Cerebellar nuclear complex (tissue), 1 donor: Measurements from ENCODE around the gene SLC37A1.
A peak's percentile ranks its signal among the peaks of the same experiment; 100 is the strongest.

Experiments used
- DNase-seq, 2 experiments: peaks; one replicate each; lab custom pipeline; 2025; lab: John Stamatoyannopoulos, UW

SLC37A1 gene

DNA sequence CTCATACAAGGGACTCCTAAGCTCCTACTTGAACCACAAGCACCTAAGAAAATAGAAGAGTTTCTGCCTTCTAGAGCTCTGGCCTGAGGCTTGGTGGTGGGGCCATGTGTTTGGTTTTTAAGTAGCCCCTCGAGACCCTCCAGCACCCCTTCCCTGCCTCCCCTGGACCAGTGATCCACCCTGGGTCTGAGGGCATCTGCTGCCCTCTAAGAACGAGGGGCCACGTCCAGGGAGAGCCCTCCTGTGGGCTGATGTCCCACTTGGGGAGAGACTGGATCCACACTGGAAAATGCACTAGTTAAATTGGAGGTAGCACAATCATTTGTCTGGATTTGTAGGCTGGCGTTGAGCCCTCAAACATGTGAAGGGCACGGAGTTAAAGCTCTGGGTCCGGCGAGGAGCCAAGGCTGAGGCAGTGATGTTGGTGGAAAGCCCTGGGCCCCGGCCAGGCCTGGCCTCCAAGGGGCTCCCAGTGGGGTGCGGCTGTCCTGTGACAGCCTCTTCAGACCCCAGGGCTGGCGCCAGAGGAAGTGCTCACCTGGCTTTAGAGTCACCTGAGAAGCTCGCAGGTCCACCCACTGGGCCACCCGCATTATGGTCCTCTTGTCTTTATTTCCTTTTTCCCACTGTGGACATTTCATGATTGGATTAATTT, 65.2 kb downstream of the SLC37A1 start:
- no peak for DNase-seq

DNA sequence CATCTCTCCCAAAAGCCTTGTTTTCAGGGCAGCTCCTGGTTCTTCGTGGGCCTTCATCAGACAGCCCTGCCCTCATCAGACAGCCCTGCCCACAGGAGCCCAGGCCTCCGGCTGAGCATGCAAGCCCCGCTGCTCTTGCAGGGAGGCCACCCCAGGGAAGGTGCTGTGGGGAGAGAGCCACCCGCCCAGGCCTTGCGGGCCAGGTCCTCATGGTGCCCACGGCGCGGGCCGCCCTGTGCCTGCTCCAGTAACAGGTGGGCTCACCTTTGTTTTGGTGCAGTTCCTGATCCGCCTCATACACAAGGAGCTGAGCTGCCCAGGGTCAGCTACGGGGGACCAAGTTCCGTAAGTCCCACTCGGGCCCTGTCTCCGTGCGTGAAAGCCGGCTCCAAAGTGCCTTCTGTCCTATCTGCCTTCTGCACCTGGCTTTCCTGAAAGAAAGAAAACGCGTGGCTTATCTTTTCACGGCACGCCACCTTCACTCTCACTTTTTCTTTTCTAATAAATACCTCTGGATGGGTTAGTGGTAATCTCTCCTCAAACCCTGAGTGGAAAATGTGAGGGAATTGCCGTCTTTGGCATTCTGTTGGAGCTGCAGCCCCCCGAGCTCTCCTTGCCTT, 65.9 kb downstream of the SLC37A1 start:
- DNase-seq, result no peak

DNA sequence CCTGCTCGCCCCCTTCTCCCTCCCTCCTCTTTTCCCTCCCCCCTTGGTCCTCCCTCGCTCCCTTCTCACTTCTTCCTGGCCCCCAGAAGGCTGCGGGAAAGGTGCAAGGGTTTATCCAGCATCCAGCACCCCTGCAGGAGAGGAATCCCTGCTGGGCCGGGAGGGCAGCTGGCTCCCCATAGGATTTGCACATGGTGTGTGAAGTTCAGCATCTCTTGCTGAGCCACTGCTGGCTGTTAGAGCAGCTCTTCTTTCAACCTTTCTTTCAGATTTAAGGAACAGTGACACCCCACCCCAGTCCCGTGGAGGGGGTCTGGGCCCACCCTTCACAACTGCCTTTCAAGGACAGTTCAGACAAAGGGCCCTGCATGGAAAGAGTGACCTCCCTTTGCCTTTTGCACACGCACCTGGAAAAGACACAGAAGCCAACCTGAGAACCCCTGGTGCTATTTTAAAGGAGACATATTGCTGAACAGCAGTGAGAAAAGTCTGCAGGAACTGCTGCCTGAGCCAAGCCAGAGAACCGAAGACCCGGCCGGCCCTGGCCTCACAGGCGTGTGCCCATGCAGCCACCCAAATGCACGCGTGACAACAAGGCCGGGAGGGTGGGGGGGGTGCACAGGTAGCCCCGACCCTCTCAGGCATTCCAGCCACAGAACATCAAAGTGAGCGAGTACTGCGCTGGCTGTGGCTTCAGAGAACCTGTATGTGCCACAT, 66.6 kb downstream of the SLC37A1 start:
- DNase-seq, result no peak

DNA sequence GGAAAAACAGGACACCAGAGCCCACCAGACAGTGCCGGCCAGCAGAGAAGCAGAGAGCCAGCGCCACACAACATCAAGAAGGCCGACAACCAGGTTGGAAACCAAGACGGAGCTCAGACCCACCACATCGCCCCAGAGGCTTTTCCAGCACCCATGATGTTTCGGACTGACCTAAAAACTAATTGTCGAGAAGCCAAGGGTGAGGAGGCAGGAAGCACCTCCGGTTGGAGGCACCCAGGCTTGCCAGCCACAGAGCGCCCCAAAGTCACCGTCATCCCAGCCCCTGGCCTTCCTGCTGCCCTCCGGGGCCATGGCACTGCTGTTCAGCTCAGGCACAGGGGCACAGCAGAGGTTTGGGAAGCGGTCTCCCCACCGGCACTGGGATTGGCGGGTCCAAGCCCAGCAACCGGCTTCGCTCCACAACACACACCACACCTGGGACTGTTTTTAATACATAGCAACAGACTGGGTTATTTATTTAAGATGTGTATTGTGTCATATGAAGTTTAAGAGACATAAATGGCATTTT, 67.2 kb downstream of the SLC37A1 start:
- no peak for DNase-seq

DNA sequence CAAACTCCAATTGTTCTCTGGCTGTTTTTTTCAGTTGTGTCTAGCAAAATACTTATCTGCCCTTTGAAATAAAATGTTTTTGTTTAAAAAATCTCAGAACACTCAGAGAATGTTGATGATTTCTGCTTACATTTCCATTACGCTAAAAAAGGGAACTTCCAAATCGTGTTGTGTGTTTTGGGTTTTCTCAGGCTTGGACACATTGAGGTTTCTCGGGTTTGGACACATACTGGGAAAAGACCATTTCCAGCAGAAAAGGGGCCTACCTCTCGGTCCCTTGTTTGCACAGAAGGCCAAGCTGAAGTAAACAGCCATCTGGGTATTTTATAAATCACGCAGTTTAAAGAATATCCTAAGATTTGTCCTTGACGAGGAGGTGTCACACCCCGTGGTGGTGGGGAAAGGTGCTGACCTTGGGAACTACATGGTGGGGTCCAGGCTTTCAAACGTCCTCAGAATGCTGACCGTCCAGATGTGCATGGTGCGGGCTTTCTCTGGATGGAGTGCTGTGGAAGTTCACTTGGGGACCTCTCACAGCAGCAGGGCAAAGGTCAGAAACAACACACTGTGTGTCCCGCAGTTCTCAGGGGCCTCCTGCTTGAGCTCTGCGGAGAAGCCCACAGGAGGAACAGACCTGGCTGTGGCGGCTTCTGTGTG, 67.8 kb downstream of the SLC37A1 start:
- no peak for DNase-seq

DNA sequence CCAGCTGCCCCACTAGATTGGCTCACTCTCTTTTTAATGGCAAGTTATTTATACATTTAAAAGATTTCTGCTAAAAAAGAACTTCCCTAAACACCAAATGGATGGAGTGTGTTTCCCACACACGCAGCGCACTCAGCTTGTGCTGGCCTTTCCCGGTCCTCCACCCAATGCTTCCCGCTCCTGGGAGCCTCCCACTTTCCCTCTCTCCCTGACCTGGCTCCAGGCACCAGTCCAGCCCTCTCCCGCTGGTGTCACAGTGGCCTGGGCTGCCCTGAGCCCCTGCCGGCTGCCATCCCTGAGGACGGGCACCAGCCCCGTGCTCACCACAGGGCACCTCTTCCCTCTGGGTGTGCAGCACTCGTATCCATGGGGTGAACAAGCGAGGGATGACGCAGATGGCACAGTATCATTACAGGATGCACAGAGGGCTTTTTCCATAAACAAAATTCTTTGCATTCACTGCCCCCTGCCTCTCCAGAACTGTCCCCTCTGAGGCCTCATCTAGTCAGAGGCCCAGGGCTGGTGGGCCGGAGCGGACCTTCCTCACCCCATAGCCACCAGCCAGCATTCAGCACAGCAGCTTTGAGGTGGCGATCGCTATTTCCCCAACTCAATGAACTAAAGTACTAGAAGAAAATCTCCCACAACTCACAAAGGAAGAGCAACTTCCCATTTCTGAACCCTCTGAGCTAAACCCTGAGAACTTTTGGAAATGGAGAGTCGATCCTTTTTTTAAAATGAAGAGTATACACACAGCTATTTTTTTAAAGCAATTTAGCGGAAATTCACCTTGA, 68.5 kb downstream of the SLC37A1 start:
- DNase-seq, result no peak

DNA sequence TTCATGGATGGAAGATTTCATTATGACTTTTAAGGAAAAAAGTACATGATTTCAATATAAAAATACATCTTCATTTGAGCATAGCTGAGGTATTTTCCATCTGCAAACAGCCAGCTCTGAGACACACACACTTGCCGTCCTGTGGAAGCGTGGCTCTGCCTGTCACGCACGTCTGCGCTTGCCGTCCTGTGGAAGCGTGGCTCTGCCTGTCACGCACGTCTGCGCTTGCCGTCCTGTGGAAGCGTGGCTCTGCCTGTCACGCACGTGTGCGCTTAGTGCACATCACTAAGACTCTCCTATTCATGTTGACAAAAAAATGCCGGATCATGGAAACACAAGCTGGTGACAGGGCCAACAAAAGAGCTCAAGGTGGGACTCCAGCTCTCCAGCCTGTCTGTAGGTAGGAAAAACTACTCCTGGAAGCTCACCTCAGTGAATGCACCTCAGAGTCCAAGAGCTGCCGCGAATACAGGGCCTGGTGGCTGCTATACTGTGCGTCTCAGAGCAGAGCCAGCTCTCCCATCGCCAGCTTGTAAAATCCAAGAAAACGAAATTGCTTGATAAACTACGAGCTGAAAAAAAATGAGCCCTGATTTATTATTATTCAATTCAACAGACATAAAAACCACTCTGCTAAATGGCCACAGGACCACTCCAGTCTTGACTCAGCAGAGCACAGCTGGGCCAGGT, 69.3 kb downstream of the SLC37A1 start:
- DNase-seq, result no peak

DNA sequence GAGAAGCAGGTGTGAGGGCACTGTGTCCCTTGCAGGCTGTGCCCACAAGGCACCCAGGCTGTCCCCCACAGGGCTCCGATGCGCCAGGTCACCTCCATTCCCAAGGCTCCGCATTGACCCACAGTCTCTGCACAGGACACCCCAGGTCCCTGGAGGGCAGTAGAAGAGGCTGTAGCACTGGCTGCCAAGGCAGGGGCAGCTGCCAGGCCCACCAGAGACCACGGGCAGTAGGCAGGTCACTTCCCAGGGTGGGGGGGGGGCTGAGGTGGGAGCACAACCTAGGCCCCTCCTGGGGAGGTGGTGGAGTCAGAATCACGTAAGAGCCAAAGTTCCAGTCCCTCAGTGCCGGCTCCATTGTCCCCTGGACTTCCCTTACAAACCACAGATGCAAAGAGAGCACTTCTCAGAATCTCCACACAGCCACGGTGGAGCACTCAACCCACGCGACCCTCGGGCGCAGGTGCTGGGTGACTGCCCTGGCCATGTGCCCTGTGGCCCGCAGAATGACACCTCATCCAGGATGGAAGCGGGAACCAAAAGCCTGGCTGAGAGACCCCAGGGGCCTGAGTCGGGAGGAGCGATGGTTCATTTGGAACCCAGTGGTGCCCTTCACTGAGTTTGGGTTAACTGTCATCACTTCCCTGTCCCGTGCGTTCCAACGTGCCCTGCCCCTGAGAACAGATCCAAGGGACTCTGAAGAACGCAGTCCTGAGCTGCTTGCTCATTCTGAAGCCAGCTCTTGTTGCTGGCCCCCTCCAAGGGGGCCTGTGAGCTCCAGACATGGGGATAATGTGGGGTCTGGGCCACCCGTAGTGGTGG, 70.0 kb downstream of the SLC37A1 start:
- no peak for DNase-seq

DNA sequence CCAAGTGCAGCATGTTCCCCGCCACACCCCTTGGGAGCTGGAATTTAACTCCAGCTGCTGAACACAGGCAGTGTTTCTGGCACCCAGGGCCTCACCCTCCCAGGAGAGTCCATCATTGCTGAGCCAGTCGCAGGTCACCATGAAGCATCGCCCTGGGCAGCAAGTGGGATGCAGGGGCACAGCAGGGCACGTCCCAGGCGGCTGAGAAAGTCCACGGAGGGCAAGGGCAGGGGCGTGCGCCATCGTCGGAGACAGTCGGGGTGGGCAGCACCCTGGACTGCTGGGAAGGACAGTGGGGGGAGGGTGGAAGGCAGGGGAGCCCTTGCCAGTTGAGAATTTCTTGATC, 70.6 kb downstream of the SLC37A1 start:
- DNase-seq, result no peak

DNA sequence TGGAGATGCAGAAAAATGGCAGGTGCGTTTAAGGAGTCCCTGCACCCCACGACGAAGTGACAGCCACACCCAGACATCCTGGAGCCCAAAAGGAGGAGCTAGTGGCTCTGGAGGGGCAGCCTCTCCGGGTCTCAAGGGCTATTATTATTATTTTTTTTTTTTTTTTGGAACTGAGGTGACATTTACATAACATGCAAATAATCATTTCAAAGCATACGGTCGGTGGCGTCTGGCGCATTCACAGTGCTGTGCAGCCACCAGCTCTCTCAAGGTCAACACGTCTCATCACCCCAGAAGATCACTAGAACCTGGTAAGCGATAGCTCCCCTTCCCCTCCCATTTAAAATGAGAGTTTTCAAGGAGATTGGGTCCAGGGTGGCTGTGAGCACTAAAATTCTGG, 72.2 kb downstream of the SLC37A1 start:
- DNase-seq, result no peak

DNA sequence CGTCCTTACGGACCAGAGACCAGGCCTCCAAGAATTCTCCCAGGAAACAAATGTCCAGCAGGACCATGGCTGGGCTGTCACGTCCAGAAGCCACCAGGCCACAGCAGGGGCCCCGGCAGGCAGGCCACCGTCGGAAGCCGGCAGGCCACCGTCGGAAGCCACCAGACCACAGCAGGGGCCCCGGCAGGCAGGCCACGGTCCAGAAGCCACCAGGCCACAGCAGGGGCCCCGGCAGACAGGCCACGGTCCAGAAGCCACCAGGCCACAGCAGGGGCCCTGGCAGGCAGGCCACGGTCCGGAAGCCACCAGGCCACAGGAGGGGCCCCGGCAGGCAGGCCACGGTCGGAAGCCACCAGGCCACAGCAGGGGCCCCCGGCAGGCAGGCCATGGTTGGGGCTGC, 72.8 kb downstream of the SLC37A1 start:
- DNase-seq, result no peak

DNA sequence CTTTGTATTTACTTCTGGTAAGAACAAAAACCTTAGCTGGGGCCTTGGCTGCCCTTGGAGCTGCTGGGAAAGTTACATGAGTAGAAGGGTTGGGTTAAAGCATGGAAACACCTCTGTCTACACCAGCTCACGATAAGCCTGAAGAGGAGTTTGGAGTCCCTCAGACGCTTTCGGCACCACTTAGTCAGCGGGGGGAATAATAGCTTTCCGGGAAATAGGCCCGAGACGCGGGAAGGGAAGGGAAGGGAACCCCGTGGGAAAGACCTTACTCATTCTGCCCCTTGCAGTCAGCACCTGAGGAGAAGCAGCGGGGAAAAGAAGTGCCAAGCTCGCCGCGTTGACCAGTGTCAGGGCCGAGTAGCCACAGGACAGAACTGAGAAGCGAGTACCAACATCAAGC, 73.4 kb downstream of the SLC37A1 start:
- no peak for DNase-seq

DNA sequence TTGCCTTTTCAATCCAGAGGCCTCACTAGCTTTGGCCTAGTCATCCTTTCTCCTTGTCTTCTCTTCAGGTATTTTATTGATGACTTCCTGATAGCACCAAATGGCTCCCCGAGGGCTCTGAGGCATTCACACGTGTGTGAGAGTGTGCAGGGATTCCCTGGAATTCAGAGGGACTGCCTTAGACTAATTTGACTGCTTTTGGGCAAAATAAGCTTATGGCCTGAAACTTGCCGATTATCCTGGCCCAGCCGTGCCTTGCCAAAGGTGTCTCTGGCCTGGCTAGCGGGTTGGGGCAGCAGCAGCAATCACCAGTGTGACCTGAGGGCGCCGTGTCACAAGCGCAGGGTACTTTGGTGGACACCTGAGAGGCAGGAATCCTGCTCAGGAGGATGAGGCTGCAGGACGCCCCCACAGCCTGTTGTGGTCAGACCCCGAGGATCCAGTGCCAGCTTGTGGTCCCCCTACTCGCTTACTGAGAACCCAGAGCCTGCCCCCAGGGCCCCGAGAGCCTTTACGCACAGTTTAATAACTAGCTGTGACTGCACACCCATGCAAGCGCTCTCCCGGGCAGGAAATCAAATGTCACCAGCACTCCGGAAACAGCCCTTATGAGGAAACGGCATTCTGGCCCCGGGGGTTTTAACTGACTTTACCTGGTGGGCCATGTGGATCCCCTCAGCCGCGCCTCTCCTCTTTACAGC, 76.9 kb downstream of the SLC37A1 start:
- DNase-seq, result no peak

DNA sequence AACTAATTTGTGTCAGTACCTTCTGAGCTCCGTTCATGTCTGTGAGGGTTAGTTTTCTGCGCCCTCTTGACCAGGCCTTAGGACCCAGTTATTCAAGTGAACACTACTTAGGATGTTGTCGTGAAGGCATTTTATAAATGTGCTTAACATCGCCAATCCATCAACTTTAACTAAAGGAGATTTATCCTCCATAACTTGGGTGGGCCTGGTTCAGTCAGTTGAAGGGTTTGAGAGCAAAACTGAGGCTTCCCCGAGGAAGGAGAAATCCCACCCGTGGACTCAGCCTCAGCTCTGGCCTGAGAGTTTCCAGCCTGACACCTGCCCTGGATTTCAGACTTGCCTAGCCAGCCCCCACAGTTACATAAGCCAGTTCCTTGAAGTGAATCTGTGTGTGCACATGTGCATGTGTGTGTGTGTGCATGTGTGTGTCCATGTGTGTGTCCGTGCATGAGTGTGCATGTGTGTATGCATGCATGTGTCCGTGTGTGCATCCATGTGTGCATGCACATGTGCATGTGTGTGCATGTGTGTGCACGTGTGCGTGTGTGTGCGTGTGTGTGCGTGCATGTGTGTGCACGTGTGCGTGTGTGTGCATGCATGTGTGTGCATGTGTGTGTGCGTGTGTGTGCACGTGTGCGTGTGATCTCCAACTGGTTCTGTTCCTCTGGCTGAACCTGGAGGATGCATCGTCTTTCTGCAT, 77.7 kb downstream of the SLC37A1 start:
- DNase-seq, result no peak

DNA sequence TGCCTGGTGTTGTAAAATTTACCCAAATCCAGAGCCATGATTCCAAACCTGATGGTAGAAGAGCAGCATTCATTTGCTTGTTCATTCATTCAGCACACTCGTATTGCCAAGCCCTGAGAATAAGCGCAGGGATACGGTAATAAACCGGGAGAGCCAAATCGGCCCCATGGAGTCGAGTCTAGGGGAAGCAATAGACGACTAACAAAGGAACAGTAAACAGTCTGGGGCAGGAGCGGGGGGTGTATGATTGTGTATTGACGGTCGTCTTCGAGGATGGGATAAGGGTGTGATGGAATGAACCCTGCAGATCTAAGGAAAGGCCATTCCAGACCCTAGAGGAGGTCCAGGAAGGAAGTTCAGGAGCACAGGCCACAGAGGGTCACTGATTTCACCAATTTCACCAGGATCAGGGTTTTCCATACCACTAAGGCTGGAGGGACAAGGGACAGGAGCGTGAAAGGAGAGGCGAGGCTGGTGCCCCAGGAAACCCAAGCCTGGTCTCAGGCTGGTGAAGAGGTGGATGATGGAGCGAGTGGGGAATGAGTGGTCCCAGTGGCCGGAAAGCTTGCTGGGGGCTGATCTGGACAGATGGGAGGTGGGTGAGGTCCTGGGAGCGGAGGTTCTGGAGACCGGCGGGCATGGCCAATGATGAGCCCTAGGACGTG, 78.6 kb downstream of the SLC37A1 start:
- no peak for DNase-seq

DNA sequence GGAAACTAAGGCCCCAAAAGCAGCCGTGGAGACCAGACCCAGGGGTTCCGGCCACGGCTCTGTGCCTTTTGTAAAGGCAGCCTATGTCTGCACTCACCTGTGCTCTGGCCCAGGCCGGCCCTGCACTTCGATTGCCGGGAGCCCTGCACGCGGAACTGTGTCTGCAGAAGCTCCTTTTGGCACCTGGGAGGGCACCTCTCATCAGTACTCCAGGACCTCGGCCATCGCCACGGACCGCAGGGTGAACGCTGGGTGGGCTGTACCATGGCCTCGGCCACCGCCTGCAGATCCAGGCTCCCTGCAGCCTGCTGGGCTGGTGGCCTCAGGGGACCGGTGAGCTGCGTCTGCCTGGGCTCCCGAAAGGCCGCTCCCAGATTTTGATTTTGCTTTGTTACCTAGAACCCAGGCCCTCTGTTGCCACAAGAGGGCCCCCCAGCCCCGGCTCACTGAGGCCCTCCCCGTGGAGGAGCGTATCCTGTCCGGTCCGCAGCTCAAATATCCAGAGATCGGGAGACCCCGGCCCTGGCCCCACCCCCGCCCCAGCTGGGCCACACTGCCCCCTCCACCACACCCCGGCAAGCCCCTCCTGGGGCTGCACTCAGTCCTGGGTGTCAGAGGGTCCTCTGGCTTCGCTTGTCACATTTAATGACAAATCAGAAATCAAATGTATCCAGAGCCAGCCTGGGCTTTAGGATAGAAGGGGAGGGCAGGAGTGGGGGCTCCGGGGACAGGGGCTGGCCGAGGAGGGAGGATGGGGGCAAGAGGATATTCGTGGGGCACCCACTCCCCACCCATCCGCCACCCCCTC, 79.6 kb downstream of the SLC37A1 start:
- DNase-seq, result peak in 1 of 2 experiments; percentile 23

DNA sequence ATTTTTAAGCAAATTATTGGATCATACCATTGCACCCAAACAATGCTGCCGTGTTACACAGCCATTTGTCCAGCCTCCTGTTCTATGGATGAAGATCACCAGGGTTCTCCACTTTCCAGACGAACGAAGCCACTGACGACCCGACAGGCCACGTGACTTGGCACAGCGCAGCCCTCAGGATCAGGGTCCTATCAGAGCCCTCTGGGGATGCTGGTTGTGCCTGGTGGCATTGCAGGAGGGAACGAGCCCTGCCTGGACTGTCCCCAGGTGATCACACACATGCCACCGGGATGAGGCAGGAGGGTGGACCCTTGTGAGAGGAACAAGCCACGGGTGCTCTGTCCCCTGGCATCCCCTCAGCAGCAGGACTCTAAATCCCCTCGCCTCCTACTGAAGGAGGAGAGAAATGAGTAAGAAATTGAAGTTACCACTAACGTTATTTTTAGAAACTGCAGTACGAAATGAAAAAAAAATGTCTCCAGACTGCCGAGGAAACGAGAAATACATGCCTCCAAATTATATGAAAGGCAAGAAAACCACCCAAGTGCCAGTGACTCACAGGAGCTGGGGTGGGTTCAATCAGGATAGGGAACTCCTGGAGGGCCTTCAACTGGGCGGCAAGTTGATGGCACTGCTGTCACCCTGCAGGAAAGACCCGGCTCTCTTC, 81.1 kb downstream of the SLC37A1 start:
- DNase-seq, result no peak
